Tongue (tissue), 2 donors: Measurements from ENCODE around the gene JARID2. TPM values are rescaled to one million over a fixed set of nuclear protein-coding genes. Genes with fewer than 3 reads are reported as not detected.

ENCODE experiments used
- DNase-seq: peaks from one replicate; pipeline ENCODE4 v3.0.0-alpha.2; 2015
- total RNA-seq: library from RNA; depleted of rRNA; stranded (reverse); fragments of >200 nt; gene quantifications from one replicate; pipeline ENCODE4 v1.2.3, GENCODE V29; 2014

Gene JARID2
- total RNA-seq = 18.2 TPM

DNA sequence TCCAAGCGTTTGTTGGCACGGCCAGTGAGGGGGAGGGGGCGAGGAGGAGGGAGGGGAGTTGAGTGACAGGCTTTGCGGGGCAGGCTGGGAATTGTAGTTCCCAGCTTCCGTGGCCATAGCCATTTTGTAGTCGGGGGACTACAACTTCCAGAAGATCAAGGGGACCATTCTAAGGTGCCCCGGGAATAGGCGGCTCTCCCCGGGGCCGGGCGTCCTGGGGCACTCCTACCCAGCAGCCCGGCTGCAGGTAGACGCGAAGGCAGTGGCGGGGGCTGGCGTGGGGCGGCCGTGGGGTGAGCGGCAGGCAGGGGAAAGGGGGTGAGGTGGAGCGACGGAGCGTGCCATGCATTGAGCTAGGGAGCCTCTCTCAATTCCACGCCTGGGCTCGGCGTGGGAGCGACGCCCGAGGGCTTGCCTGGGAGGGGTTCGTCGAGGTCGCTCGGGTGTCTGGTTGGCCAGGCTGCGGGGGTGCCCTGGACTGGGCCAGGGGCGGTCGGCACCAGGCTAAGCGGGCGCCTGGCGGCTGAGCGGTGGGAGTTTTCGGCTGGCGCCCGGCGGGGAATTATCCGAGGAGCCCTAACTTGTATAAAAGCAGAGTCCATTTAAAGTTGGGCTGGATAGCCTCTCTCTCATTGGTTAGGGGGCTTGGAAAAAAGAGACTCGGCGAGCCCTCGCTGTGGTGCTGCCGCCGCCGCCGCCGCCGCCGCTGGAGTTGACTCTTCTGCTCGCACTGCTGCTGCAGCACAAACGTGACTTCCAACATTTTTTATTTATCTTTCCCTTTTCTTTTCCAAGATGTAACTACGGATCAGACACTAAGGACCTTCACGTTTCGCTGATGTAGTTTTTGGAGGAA is at the start of gene JARID2:
TSS of gene JARID2 (plus strand) at position 709 of the 856 bp plus-strand sequence. CDS start 471 bp downstream, outside the sequence.
- peak; percentile 99 for DNase-seq

DNA sequence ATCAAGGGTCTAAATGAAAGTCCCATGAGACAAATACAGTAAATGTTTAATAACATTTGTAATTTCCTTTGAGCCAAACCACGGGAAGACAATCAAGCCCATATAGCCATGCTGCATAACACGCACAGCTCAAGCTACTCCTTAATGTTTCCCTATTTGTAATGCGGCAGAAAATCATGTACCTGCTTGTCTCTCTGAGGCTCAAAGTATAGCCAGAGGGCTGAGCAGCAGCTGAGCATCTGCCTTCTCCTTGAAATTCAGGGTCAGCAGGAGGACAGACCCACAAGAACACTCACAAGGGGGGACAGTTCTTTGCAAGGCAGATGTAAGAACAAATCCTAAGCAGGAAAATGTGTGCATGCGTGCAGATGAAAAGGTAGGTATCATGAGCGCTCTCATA is 45.8 kb upstream of the JARID2 start:
- DNase-seq = peak; percentile 51

DNA sequence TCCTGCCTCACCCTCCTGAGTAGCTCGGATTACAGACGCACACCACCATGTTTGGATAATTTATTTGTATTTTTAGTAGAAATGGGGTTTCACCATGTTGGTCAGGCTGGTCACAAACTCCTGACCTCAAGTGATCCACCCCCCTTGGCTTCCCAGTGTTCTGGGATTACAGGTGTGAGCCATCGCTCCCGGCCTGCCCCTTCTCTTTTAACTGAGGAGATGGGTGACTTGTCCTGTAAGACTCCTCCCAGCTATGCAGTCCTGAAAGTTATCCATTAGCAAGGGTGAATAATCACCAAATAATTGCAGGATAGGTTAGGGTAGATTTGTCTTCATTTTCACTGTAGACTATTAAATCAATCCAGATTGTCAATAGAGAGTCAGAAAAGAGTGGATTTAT is 40.5 kb upstream of the JARID2 start:
- no peak for DNase-seq

DNA sequence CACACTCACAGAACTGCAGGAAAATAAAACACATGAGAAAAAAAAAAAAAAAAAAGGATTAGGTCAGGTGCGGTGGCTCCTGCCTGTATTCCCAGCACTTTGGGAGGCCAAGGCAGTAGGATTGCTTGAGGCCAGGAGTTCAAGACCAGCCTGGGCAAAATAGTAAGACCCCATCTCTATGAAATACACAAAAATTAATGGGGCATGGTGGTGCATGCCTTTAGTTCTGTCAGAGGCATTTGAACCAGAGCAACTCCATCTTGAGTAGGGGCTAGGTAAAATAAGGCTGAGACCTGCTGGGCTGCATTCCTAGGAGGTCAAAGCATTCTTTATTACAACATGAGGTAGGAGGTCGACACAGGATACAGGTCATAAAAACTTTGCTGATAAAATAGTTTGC is 39.0 kb upstream of the JARID2 start:
- no peak for DNase-seq

DNA sequence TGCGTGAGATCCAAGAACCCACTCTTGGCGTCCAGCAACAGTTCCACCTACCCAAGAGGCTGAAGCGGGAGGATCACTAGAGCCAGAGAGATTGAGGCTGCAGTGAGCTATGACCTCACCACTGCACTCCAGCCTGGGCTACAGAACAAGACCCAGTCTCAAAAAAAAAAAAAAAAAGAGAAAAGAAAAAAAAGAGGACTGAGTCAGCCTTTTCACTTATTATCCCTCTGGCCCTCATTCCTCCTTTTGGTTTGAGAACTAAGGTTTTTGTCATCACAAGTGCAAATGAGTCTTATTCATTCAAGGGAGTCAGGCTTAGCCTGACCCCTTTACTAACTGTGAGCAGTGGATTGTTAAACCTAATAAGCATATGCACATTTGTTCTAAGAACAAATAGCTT is 37.9 kb upstream of the JARID2 start:
- no peak for DNase-seq

DNA sequence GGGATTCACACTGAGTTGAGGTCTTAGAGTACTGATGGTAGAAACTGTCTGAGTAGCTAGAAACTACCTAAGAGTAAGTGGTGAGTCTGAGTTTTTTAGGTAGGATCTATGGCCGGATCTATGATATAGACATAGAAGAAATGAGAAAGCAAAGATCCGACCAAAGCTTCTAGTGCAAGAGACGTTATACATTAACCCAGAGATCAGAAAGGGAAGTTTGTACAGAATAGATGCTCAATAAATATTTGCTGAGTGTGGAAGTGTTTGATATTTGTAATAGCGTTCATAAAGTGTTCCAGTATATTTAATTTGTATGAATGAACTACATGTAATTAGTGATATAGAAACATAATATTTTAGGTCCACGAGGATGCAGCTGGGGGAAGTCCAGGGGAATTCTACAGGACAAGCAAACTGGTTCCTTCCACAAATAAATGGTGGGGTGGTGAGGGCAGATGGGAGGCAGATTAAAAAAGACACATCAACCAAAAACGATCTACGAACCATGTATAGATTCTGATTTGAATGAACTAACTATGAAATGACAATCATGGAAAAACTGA is 31.9 kb upstream of the JARID2 start:
- DNase-seq = no peak

DNA sequence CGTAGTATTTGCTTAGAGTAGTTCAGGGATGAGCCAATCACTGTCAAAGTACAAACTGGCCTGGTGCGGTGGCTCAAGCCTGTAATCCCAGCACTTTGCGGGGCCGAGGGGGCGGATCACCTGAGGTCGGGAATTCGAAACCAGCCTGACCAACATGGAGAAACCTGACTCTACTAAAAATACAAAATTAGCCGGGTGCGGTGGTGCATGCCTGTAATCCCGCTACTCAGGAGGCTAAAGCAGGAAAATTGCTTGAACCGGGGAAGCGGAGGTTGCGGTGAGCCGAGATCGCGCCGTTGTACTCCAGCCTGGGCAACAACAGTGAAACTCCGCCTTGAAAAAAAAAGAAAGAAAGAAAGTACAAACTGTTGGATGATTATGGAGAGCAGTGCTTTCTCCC is 27.5 kb upstream of the JARID2 start:
- no peak for DNase-seq

DNA sequence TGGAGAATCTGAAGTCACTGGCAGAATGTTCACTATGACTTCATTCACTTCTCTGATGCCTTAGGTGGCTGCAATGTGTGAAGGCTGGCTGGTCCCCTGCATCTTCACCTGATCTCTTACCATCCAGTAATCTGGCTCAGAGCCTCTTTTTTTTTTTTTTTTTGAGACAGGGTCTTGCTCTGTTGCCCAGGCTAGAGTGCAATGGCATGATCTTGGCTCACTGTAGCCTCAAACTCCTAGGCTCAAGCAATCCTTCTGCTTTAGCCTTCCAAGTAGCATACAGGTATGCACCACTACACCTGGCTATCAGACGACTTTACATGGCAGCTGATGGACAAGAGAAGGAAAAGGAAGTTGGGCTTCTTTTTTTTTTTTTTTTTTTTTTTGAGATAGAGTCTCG is 25.8 kb upstream of the JARID2 start:
- DNase-seq = no peak

DNA sequence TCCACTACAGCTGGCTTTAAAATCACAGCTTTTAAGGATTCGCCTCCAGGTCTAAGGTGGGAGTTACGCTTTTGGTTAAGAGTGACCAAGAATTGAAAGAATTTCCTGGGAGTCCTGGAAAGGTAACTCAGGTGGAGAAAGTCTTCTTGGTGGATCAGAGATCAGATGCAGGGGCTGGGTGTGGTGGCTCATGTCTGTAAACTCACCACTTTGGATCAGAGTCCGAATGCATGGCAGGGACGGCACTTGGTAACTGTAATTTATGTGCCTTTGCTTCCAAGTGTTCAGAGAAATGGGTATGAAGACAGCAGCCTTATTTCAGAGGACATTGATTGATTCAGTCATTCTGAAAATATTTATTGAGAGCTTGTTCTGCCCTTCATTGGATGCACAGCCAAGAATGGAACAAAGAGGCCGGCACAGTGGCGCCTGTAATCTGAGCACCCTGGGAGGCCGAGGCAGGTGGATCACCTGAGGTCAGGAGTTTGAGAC is 18.0 kb upstream of the JARID2 start:
- DNase-seq = no peak

DNA sequence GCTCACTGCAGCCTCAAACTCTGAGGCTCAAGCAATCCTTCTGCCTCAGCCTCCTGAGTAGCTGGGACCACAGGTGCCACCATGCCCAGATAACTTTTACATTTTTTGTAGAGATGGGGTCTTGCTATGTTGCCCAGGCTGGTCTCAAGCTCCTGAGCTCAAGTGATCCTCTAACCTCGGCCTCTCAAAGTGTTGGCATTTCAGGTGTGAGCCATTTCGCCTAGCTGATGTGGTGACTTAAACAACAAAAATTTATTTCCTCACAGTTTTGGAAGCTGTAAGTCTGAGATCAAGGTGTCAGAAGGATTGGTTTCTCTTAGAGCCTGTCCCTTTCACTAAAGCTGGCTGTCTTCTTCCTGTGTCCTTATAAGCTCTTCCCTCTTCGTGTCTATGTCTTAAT is 15.0 kb upstream of the JARID2 start:
- no peak for DNase-seq

DNA sequence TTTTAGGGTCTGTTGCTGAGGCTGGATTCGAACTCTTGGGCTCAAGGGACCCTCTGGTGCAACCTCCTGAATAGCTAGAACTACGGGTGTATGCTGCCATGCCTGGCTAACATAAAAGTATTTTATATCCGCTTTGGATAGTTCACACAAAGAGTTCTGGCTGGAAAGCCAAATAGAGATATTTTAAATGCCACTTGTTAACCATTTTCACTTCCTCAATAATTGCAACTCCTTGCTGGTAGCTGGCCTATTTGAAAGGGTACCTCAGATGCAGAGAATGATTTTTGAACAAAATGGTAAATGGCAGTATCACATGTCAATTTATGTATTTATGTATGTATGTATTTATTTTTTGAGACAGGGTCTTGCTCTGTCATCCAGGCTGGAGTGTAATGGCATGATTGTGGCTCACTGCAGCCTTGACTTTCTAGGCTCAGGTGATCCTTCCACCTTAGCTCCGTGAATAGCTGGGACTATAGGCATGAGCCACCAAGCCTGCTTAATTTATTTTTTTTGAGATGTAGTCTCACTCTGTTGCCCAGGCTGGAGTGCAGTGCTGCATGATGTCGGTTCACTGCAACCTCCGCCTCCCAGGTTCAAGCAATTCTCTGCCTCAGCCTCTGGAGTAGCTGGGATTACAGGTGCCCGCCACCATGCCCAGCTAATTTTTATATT is 12.9 kb upstream of the JARID2 start:
- DNase-seq = no peak

DNA sequence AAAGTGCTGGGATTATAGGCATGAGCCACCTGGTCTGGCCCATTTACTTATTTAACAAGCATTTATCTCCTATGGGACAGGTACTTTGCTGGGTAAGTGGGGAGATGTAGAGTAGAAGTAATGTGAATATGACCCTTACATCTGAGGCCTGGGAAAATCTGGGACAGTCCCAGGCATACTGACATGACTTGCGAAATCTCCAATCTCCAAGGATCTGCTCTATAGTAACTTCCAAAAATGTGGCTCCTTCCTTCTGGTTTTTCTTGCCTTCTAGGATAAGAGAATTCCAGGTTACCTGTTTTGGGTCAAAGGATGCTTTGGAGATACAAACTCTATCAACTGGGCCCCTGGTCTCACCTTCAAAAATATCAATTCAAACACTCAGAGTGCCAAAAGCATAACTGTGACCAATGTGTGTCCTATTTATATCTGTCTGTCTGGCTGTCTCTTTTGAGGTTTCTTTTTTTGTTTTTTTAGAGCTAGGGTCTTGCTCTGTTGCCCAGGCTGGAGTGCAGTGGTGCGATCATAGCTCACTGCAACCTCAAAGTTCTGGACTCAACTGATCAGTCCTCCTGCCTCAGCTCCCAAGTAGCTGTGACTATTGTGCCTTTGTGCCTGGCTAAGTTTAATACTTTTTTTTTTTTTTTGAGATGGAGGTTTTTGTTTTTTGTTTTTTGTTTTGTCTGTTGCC is 11.7 kb upstream of the JARID2 start:
- no peak for DNase-seq

DNA sequence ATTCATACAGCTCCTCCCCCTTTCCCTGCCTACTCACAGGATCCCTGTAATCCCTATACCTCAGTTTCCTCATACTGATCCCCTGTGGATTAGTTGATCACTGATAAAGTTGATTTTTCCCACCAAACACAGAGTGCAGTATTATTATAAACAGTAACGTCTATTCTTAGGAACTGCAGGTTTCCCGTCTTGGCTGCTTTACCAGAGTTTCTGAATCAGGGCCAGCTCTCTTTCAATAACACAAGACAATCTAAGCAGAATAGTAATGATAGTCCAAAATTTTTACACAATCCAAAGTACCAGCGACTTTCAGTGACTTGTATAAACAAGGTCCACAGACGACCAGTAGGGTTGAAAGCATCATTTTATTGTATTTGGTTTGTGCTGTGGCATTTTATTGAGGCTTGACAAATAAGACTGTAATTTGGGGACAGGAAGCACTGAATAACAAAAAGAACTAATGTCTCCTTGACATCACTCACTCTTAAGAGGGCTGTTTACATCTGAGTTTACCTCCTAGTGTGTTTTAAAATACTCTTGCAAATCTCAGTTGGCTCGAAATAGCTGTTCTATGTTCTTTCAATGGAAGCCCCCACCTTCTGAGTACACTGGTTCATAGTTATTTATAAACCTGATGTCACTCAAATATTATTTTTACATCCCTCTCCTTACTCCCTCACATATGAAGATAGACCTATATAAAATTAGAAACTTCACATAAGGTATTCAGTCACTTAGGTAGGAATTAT is 6.1 kb upstream of the JARID2 start:
- DNase-seq = peak; percentile 52

DNA sequence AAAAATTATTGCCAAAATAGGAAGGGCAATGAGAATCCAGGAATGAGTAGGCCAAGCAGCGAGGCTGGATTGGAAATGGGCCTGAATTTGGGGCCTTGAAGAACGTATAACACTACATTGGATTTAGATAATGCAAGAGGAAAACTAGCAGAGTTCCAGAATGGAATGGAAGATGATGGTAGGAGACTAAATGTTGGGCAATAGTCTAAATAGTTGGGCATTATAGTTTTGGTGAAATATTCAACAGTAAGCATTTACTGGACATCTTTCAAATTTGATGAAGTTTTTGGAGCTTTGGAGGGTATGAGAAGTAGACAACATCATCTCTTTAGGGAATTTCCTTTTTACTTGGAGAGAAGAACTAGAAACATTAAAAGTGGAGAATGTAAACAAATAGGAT is 3.4 kb upstream of the JARID2 start:
- no peak for DNase-seq

DNA sequence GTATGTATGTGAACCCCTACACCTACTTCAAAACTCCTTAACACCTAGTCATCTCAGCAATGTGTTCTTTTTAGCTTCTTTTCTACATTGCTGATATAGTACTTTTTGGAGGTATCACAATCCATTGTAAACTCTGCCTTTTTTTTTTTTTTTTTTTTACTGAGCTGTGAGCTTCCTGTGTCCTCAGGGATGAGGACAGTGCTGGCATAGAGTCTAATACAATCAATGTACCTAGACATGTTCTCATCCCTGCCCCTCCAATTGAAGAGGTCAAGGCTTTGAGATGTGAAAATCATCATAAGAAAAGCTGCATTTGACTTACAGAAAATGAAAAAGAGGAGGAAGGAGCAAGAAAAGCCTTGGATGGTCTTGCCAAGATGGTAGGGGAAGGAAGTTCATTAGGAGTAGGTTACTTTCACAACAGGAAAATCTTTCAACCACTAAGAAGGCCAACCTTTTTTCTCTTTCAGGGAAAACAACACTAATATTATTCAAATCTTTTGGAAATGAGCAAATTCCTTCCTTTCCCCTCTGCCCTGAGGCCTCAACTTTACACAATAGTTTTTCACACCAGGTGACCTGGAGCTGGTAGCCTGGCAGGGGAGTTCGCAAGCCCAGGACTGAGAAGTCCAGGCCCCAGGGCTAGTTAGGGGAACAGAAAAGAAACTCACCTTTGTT is 2.8 kb upstream of the JARID2 start:
- no peak for DNase-seq

DNA sequence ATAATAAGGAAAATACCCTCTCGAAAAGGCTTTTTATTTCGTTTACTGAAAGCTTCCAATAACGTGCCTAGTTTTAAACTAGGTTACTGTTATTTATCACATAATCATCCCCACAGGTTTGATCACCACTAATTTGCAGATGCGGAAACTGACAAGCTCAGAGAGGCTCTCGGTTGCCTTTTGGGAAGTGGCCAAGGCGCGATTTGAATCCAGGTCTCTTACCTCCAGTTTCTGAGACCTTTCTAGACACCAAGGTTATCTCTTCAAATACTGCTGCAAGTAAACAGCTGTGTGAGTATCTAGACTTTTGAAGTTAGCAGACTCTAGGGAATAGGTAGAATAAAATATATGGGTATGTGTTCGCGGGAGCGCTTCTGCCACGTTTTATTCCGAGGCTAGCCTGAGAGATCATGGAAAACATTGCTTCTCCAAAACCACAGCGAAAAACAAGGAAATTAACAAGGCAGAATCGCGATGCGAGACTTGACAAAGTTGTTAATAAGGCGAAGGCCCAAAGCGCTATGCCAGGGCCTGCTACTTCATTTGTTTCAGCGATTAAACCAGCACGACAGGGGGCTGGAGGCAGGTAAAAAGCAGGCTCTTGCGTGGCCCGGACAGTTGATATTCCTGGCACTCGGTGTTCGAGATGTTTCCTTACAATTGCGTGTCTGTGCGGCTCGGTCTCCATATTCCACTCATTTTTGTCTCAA is 1.8 kb upstream of the JARID2 start:
- no peak for DNase-seq

DNA sequence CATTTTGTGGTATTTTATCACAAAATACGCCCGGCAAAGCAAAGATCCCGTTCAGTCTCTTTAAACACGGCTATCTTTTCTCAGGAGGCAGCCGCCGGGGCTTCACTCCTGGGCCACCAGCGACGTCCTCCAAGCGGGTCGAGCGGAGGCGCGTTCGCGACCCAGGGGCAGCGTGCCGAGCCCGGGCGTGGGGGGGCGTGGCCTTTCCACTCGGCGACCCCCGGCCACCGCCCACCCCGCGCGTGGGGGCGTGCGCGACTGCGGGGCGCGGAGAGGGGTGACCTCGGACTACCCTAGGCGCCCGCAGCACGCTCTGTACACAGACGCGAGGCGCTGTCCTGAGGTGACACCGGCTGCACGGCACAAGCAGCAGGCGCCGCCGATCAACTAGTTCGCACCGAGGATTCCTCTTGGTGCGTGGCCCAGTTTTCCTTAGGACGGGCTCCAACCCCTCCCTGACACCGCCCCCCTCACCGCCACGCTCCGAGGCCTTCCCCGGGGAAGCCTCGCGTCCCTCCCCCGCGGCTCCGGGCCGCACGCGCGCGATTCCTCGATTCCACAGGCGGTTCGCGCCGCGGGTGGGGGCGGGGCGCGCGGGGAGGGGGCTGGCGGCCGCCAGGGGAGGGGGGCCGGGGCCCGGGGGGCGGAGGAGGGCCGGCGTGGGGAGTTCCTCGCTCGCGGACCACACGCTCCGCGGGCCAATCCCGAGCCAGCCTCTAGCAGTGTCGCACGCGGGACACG is 1.1 kb upstream of the JARID2 start:
- DNase-seq = peak; percentile 92

DNA sequence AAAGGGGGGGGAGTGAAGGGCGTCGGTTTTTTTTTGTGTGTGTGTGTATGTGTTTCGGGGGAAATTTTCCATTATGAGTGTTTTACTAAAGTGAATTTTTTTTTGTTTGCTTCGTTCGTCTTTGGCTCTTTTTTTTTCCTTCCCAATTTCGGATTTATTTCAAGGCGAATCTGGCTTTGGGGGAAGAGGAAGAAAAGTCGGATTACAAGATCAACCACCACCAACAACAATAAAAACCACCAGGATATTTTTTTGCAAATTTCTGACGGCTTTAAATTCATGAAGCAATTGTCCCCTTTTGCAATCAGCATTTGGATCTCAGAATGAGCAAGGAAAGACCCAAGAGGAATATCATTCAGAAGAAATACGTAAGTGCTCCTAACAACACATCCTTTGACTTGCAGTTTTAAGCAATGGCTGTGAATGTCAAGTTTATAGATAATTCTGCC is 372 bp downstream of the JARID2 start:
- no peak for DNase-seq

DNA sequence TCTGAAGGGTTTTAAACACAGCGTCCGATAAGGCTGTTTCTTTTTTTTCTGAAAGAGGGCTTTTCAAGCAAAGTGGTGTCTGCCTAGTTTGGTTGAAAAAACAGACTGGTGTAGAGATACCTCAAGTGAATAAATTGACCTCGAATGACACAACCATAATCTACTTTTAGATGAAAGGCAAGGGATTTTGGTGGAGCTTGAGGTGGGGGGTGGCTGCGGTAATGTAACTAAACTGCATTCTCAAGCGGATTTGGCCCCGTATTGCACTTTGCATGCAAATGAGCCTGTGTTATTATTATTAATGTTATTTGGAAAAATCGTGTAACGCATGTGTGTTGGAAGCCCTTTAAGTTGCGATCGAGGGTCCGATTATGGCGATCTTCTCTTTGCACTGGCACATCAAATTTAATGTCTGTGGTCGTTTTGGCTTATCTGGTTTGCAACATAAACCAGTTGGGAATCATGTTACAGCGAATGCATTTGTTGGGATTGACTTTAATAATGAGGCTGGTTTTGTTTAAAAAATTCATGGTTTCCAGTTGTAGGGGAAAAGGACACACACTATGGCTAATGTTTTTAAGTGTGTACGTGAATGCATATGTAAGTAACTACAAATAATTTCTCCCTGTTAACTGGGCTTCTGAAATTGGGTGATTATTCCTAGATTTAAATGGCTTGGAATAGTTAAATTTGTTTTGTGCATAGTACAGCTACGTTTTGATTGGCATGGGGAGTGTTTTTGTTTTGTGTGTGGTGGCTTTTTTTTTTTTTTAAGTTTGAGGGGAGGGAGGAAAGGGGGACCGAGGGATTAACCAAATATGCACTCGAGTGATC is 1.0 kb downstream of the JARID2 start:
- peak; percentile 38 for DNase-seq
